IMR-90 (cell line): ENCODE results near the gene CPA4. TPM values are rescaled to one million over a fixed set of nuclear protein-coding genes. Genes with fewer than 3 reads are reported as not detected.

Source experiments
- ATAC-seq: fragments of 200-7000 bp; cut with Tn5 transposase; 2 replicates; pipeline ENCODE4 v1.9.1; 2020; ENCODE audit warnings: low read depth, mild to moderate bottlenecking, moderate library complexity
- BruUV-seq: library from RNA; stranded (reverse); fragments of 400-500 nt; replicated peaks from 2 replicates; lab custom pipeline; 2021; lab: Mats Ljungman, UMichigan
- CTCF ChIA-PET: fragments of 300-600 bp; formaldehyde crosslinking; extraction: SDS; loops from one replicate; lab custom pipeline; 2021; ENCODE audit warnings: antibody characterized with exemption; lab: Yijun Ruan, JAX
- POLR2A ChIA-PET: fragments of 300-600 bp; sonication (Branson Sonifier 250); formaldehyde crosslinking; loops from one replicate; lab custom pipeline; 2022; ENCODE audit warnings: antibody characterized with exemption; ENCODE audit not compliant: unreplicated experiment; lab: Charles Lee
- DNase-seq: peaks from one replicate; pipeline ENCODE4 v3.0.0; 2013
- H2AFZ ChIP-seq: replicated peaks from 2 replicates; pipeline ENCODE3; 2013; ENCODE audit warnings: low read length, mild to moderate bottlenecking; ENCODE audit not compliant: poor library complexity
- H2AK5ac ChIP-seq: 2 replicates; pipeline ENCODE4 v1.6.1; 2013; ENCODE audit warnings: low read depth, low read length, inconsistent platforms
- H2AK9ac ChIP-seq: replicated peaks from 2 replicates; pipeline ENCODE3; 2013; ENCODE audit warnings: mild to moderate bottlenecking, low read depth, low read length, moderate library complexity; ENCODE audit not compliant: poor library complexity
- H2BK120ac ChIP-seq: 2 replicates; pipeline ENCODE4 v1.6.1; 2013; ENCODE audit warnings: low read depth, low read length, inconsistent platforms
- H2BK15ac ChIP-seq: 3 replicates; pipeline ENCODE4 v1.6.1; 2013; ENCODE audit warnings: low read depth, low read length, inconsistent platforms
- H2BK20ac ChIP-seq: 2 replicates; pipeline ENCODE4 v1.6.1; 2013; ENCODE audit warnings: low read depth, mild to moderate bottlenecking, inconsistent platforms, low read length, moderate library complexity
- H2BK5ac ChIP-seq: 2 replicates; pipeline ENCODE4 v1.6.1; 2013; ENCODE audit warnings: mild to moderate bottlenecking, low read depth, low read length, inconsistent platforms; ENCODE audit not compliant: poor library complexity, severe bottlenecking
- H3K14ac ChIP-seq: replicated peaks from 2 replicates; pipeline ENCODE4 v1.6.1; 2013; ENCODE audit warnings: low read depth, low read length, inconsistent platforms
- H3K18ac ChIP-seq: 2 replicates; pipeline ENCODE4 v1.6.1; 2013; ENCODE audit warnings: low read depth, low read length, control low read depth
- H3K23ac ChIP-seq: 2 replicates; pipeline ENCODE4 v1.6.1; 2013; ENCODE audit warnings: low read depth, low read length, inconsistent platforms
- H3K27ac ChIP-seq: 2 replicates; pipeline ENCODE4 v1.5.1; 2013; ENCODE audit warnings: mild to moderate bottlenecking, control low read depth, low read length; ENCODE audit not compliant: insufficient read depth
- H3K27me3 ChIP-seq: 2 replicates; pipeline ENCODE4 v1.6.1; 2013; ENCODE audit warnings: low read length; ENCODE audit not compliant: control insufficient read depth, insufficient read depth
- H3K36me3 ChIP-seq: 2 replicates; pipeline ENCODE4 v1.6.1; 2013; ENCODE audit warnings: low read length, mixed read lengths; ENCODE audit not compliant: control insufficient read depth, insufficient read depth
- H3K4ac ChIP-seq: 2 replicates; pipeline ENCODE4 v1.6.1; 2013; ENCODE audit warnings: low read depth, low read length, inconsistent platforms
- H3K4me1 ChIP-seq: 2 replicates; pipeline ENCODE4 v1.6.1; 2013; ENCODE audit warnings: low read length, mixed read lengths; ENCODE audit not compliant: control insufficient read depth, insufficient read depth
- H3K4me2 ChIP-seq: 2 replicates; pipeline ENCODE4 v1.6.1; 2013; ENCODE audit warnings: low read depth, mild to moderate bottlenecking, control low read depth, low read length, moderate library complexity
- H3K4me3 ChIP-seq: 2 replicates; pipeline ENCODE4 v1.5.1; 2013; ENCODE audit warnings: low read depth, mild to moderate bottlenecking, control low read depth, low read length, moderate library complexity; ENCODE audit not compliant: insufficient read depth
- H3K56ac ChIP-seq: 2 replicates; pipeline ENCODE4 v1.6.1; 2013; ENCODE audit warnings: low read length, inconsistent platforms; ENCODE audit not compliant: insufficient read depth; ENCODE audit errors: extremely low read depth
- H3K79me1 ChIP-seq, 2 experiments: 2 replicates each; pipeline ENCODE4 v1.6.1; 2013; ENCODE audit warnings: low read length in 2 of 2, inconsistent platforms in 1 of 2, low read depth in 1 of 2
- H3K9ac ChIP-seq: 2 replicates; pipeline ENCODE4 v1.6.1; 2013; ENCODE audit warnings: low read depth, low read length, control low read depth
- H3K9me1 ChIP-seq: 2 replicates; pipeline ENCODE4 v1.6.1; 2013; ENCODE audit warnings: low read length, inconsistent platforms; ENCODE audit not compliant: insufficient read depth
- H3K9me3 ChIP-seq: 2 replicates; pipeline ENCODE4 v1.6.1; 2013; ENCODE audit warnings: low read length; ENCODE audit not compliant: control insufficient read depth, insufficient read depth
- H4K20me1 ChIP-seq: 2 replicates; pipeline ENCODE4 v1.6.1; 2013; ENCODE audit warnings: low read length, inconsistent platforms; ENCODE audit not compliant: insufficient read depth
- H4K5ac ChIP-seq: 2 replicates; pipeline ENCODE4 v1.6.1; 2013; ENCODE audit warnings: mild to moderate bottlenecking, low read depth, low read length, control low read depth
- H4K8ac ChIP-seq, 2 experiments: 2 replicates each; pipeline ENCODE4 v1.6.1; 2013; ENCODE audit warnings: low read depth in 2 of 2, low read length in 2 of 2, control low read depth in 1 of 2, inconsistent platforms in 1 of 2
- H4K91ac ChIP-seq: 2 replicates; pipeline ENCODE4 v1.6.1; 2013; ENCODE audit warnings: low read depth, low read length, inconsistent platforms; ENCODE audit not compliant: insufficient read depth
- BHLHE40 ChIP-seq: fragments of 150-350 bp; IDR thresholded peaks from 2 replicates; pipeline ENCODE4 v1.6.1; 2016; ENCODE audit warnings: mild to moderate bottlenecking, low read depth, low read length
- CEBPB ChIP-seq: IDR thresholded peaks from 2 replicates; pipeline ENCODE4 v1.6.1; 2012; ENCODE audit warnings: low read depth, low read length, improper control_type of control experiment
- CHD1 ChIP-seq: IDR thresholded peaks from 2 replicates; pipeline ENCODE4 v1.6.1; 2012; ENCODE audit warnings: low read depth, low read length, improper control_type of control experiment
- CTCF ChIP-seq: conservative IDR thresholded peaks from 2 replicates; pipeline ENCODE4 v1.5.1; 2012; ENCODE audit warnings: mild to moderate bottlenecking, low read depth, low read length, improper control_type of control experiment
- ELK1 ChIP-seq: fragments of 150-350 bp; IDR thresholded peaks from 2 replicates; pipeline ENCODE4 v1.6.1; 2016; ENCODE audit warnings: low read depth, mild to moderate bottlenecking, low read length, moderate library complexity, borderline replicate concordance
- FOS ChIP-seq: fragments of 150-350 bp; IDR thresholded peaks from 2 replicates; pipeline ENCODE4 v1.6.1; 2016; ENCODE audit warnings: low read depth, low read length
- MAFK ChIP-seq: IDR thresholded peaks from 2 replicates; pipeline ENCODE4 v1.6.1; 2012; ENCODE audit warnings: low read depth, low read length, improper control_type of control experiment
- MAZ ChIP-seq: IDR thresholded peaks from 2 replicates; pipeline ENCODE4 v1.6.1; 2012; ENCODE audit warnings: low read depth, mild to moderate bottlenecking, low read length, improper control_type of control experiment, moderate library complexity, borderline replicate concordance
- MXI1 ChIP-seq: IDR thresholded peaks from 2 replicates; pipeline ENCODE4 v1.6.1; 2012; ENCODE audit warnings: low read depth, mild to moderate bottlenecking, low read length, moderate library complexity, borderline replicate concordance
- NFE2L2 ChIP-seq: fragments of 150-350 bp; IDR thresholded peaks from 2 replicates; pipeline ENCODE4 v1.6.1; 2016; ENCODE audit warnings: low read depth, mild to moderate bottlenecking, low read length
- POLR2A ChIP-seq: IDR thresholded peaks from 2 replicates; pipeline ENCODE4 v1.6.1; 2012; ENCODE audit warnings: mild to moderate bottlenecking, low read depth, low read length
- RAD21 ChIP-seq: IDR thresholded peaks from 2 replicates; pipeline ENCODE4 v1.6.1; 2012; ENCODE audit warnings: low read length, improper control_type of control experiment
- RCOR1 ChIP-seq: IDR thresholded peaks from 2 replicates; pipeline ENCODE4 v1.6.1; 2012; ENCODE audit warnings: mild to moderate bottlenecking, low read length, improper control_type of control experiment; ENCODE audit not compliant: insufficient replicate concordance
- RFX5 ChIP-seq: IDR thresholded peaks from 2 replicates; pipeline ENCODE4 v1.8.0; 2012; ENCODE audit warnings: low read depth, mild to moderate bottlenecking, low read length, moderate library complexity
- SMC3 ChIP-seq: fragments of 150-350 bp; IDR thresholded peaks from 2 replicates; pipeline ENCODE4 v1.6.1; 2016; ENCODE audit warnings: low read depth, mild to moderate bottlenecking, antibody characterized with exemption, low read length, moderate library complexity
- USF2 ChIP-seq: fragments of 150-350 bp; IDR thresholded peaks from 2 replicates; pipeline ENCODE4 v1.6.1; 2017; ENCODE audit warnings: mild to moderate bottlenecking, antibody characterized with exemption, low read length, low read depth
- WGBS, 2 experiments: methylation state at CpG; one replicate each; pipeline versions ENCODE4 v1.1.5 to v1.1.7; 2013; ENCODE audit warnings: missing lambda C conversion rate in 2 of 2; ENCODE audit not compliant: insufficient read length in 1 of 2; ENCODE audit errors: extremely low coverage in 2 of 2; 5-methylcytosine and 5-hydroxymethylcytosine counted together
- dilution Hi-C: fragments of 300-500 bp; cut with HindIII; formaldehyde crosslinking; loops from one replicate; pipeline ENCODE4 v1.14.3; 2018; ENCODE audit warnings: low sequenced_read_pairs; ENCODE audit not compliant: unreplicated experiment
- in situ Hi-C: fragments of 300-500 bp; cut with MboI; formaldehyde crosslinking; loops from 3 replicates; pipeline ENCODE4 v1.14.3; 2019; ENCODE audit warnings: low sequenced_read_pairs, inconsistent platforms, mixed read lengths
- intact Hi-C: fragments of 100-400 bp; cut with micrococcal nuclease; formaldehyde crosslinking; loops from 2 replicates; pipeline ENCODE4 v1.10.0; 2022
- polyA plus RNA-seq, 3 experiments: library from polyadenylated mRNA; depleted of rRNA; stranded (reverse); fragments of >200 nt; gene quantifications; 2 replicates each; pipeline ENCODE4 v1.2.3, GENCODE V29; 2012; ENCODE audit warnings: low replicate concordance in 1 of 3
- total RNA-seq: library from RNA; depleted of rRNA; stranded (reverse); fragments of >200 nt; gene quantifications from 2 replicates; pipeline ENCODE4 v1.2.3, GENCODE V29; 2012

Gene CPA4
- total and polyA plus RNA-seq, 2 of the 4 experiments (the other 2 are of a cell fraction): 316 to 365 TPM

- no peak overlapping the region for H3K56ac ChIP-seq
- H4K5ac ChIP-seq: no peak overlapping the region
- H3K23ac ChIP-seq: no peak overlapping the region
- H3K4me3 ChIP-seq: no peak overlapping the region
- no peak overlapping the region for H2AK9ac ChIP-seq
- no peak overlapping the region for H2BK120ac ChIP-seq
- ChIA-PET CTCF (interaction anchor here (0.6 kb wide), 1 partner anchor 15 kb away, joined by 4 read pairs; no protein-coding TSS in a partner anchor), POLR2A (no interaction called here)
- H3K27me3 ChIP-seq: no peaks in the 10 kb centered on the region
- no peak overlapping the region for H2BK15ac ChIP-seq
- H3K79me1 ChIP-seq: no peaks in the 10 kb centered on the region
- no peak overlapping the region for H3K14ac ChIP-seq
- no peak overlapping the region for H2AFZ ChIP-seq
- no peak overlapping the region for H3K4me2 ChIP-seq
- H3K9me1 ChIP-seq: no peaks in the 10 kb centered on the region
- no peak for TF ChIP-seq SMC3
- TF ChIP-seq CTCF: no peak
- no peak for TF ChIP-seq MXI1
- no peak for TF ChIP-seq CHD1
- TF ChIP-seq POLR2A: no peak
- TF ChIP-seq MAZ: no peak
- no peak for TF ChIP-seq FOS
- no peak for TF ChIP-seq ELK1
- no peak for TF ChIP-seq RAD21
- no peak for TF ChIP-seq RFX5
- no peak for TF ChIP-seq USF2
- no peak for TF ChIP-seq CEBPB
- TF ChIP-seq MAFK: no peak
- no peak for TF ChIP-seq BHLHE40
- no peak for TF ChIP-seq RCOR1
- TF ChIP-seq NFE2L2: no peak
- ATAC-seq: no peak
- no peak overlapping the region for H3K4ac ChIP-seq
- dilution Hi-C loops (no loop called here), intact Hi-C loops (no loop called here), in situ Hi-C loops (no loop called here)
- no peak overlapping the region for H4K8ac ChIP-seq
- no peak overlapping the region for H4K91ac ChIP-seq
- no peaks in the 10 kb centered on the region for H3K36me3 ChIP-seq
- H2BK5ac ChIP-seq: no peak overlapping the region
- H2BK20ac ChIP-seq: no peak overlapping the region
- H3K4me1 ChIP-seq: no peaks in the 10 kb centered on the region
- no CpG with 5 or more reads among the region's 1 CpG for WGBS, 2 experiments
- DNase-seq: no peak
- H3K9ac ChIP-seq: no peak overlapping the region
- H3K18ac ChIP-seq: no peak overlapping the region
- H4K20me1 ChIP-seq: no peaks in the 10 kb centered on the region
- no peak overlapping the region for H2AK5ac ChIP-seq
- H3K27ac ChIP-seq: no peak overlapping the region
- no TSS peak for BruUV-seq
- peaks cover 28% of the 10 kb centered on the region for H3K9me3 ChIP-seq
Measured at GRCh38 chr7:130258494-130259078, 34.4 kb upstream of the CPA4 start.
